Neuronal stem cell (in vitro differentiated cells): ENCODE measurements around the gene NOL12.
"Not testable (repeated sequence)": the region's sequence is repeated elsewhere in the genome, so short reads cannot be mapped to it uniquely, and the experiment has no call there.

Experiments used
- DNase-seq: peaks from one replicate; pipeline ENCODE4 v3.0.0-alpha.2; 2013; ENCODE audit warnings: low spot score
- H2AFZ ChIP-seq: one replicate; pipeline ENCODE4 v1.6.1; 2013; ENCODE audit warnings: mild to moderate bottlenecking, low read length, inconsistent platforms
- H2AK5ac ChIP-seq: 2 replicates; pipeline ENCODE4 v1.6.1; 2013; ENCODE audit warnings: low read depth, mild to moderate bottlenecking, inconsistent platforms, low read length, moderate library complexity, mixed read lengths
- H2BK120ac ChIP-seq: 2 replicates; pipeline ENCODE4 v1.6.1; 2013; ENCODE audit warnings: low read depth, mild to moderate bottlenecking, inconsistent platforms, low read length, moderate library complexity, mixed read lengths
- H2BK12ac ChIP-seq: one replicate; pipeline ENCODE4 v1.6.1; 2013; ENCODE audit warnings: low read length, inconsistent platforms
- H2BK15ac ChIP-seq: 2 replicates; pipeline ENCODE4 v1.6.1; 2013; ENCODE audit warnings: mild to moderate bottlenecking, low read length, inconsistent platforms, mixed read lengths
- H2BK5ac ChIP-seq: one replicate; pipeline ENCODE4 v1.6.1; 2013; ENCODE audit warnings: inconsistent platforms, mild to moderate bottlenecking, low read length, moderate library complexity
- H3K14ac ChIP-seq: one replicate; pipeline ENCODE4 v1.6.1; 2013; ENCODE audit warnings: low read length, inconsistent platforms
- H3K18ac ChIP-seq: 2 replicates; pipeline ENCODE4 v1.6.1; 2013; ENCODE audit warnings: low read length, inconsistent platforms
- H3K23ac ChIP-seq: 2 replicates; pipeline ENCODE4 v1.6.1; 2013; ENCODE audit warnings: low read depth, mild to moderate bottlenecking, mixed read lengths, low read length, inconsistent platforms; ENCODE audit not compliant: poor library complexity
- H3K27ac ChIP-seq: replicated peaks from 3 replicates; pipeline ENCODE4 v1.5.1; 2013; ENCODE audit warnings: low read length, inconsistent platforms
- H3K27me3 ChIP-seq, 3 experiments: 2 replicates each; pipeline ENCODE4 v1.6.1; 2013; ENCODE audit warnings: low read length in 3 of 3, mild to moderate bottlenecking in 2 of 3, inconsistent platforms in 1 of 3, low read depth in 1 of 3, mixed read lengths in 1 of 3, moderate library complexity in 1 of 3; ENCODE audit not compliant: control insufficient read depth in 3 of 3, insufficient read depth in 3 of 3
- H3K36me3 ChIP-seq, 2 donors: replicated peaks in 1 of 2; 2 replicates each; pipeline ENCODE4 v1.6.1; 2013; ENCODE audit warnings: low read length in 2 of 2; ENCODE audit not compliant: control insufficient read depth in 2 of 2, insufficient read depth in 2 of 2
- H3K4ac ChIP-seq: 2 replicates; pipeline ENCODE4 v1.6.1; 2013; ENCODE audit warnings: inconsistent platforms, mild to moderate bottlenecking, low read length, moderate library complexity
- H3K4me1 ChIP-seq, 2 donors: 1 replicate in 1 of 2; 2 replicates in 1 of 2; pipeline ENCODE4 v1.6.1; 2013; ENCODE audit warnings: low read length in 2 of 2, low read depth in 1 of 2; ENCODE audit not compliant: control insufficient read depth in 2 of 2, insufficient read depth in 1 of 2
- H3K4me2 ChIP-seq: one replicate; pipeline ENCODE4 v1.6.1; 2013; ENCODE audit warnings: mild to moderate bottlenecking, low read length, inconsistent platforms; ENCODE audit not compliant: insufficient read depth, poor library complexity, severe bottlenecking
- H3K4me3 ChIP-seq, 2 donors: 2 replicates each; pipeline ENCODE4 v1.5.1; 2013; ENCODE audit warnings: low read length in 2 of 2, mild to moderate bottlenecking in 2 of 2, inconsistent platforms in 1 of 2, moderate library complexity in 1 of 2
- H3K79me1 ChIP-seq: one replicate; pipeline ENCODE4 v1.6.1; 2013; ENCODE audit warnings: low read depth, mild to moderate bottlenecking, inconsistent platforms, low read length, moderate library complexity
- H3K9ac ChIP-seq: one replicate; pipeline ENCODE4 v1.6.1; 2013; ENCODE audit warnings: mild to moderate bottlenecking, low read depth, low read length, inconsistent platforms; ENCODE audit not compliant: poor library complexity
- H3K9me3 ChIP-seq, 2 donors: replicated peaks in 1 of 2; 2 replicates each; pipeline versions ENCODE3 to v1.6.1; 2013; ENCODE audit warnings: low read length in 2 of 2, mild to moderate bottlenecking in 2 of 2, inconsistent platforms in 1 of 2, low read depth in 1 of 2, mixed read lengths in 1 of 2, moderate library complexity in 1 of 2; ENCODE audit not compliant: control insufficient read depth in 2 of 2, insufficient read depth in 1 of 2
- H4K8ac ChIP-seq: one replicate; pipeline ENCODE4 v1.6.1; 2013; ENCODE audit warnings: low read depth, mild to moderate bottlenecking, inconsistent platforms, low read length, moderate library complexity
- H4K91ac ChIP-seq: one replicate; pipeline ENCODE4 v1.6.1; 2013; ENCODE audit warnings: low read length, low read depth, mild to moderate bottlenecking, inconsistent platforms; ENCODE audit not compliant: poor library complexity
- WGBS, 2 donors: extraction: QIAGEN DNeasy Blood & Tissue Kit; methylation state at CpG; one replicate each; pipeline ENCODE4 v1.1.7; 2013; ENCODE audit warnings: missing lambda C conversion rate in 2 of 2, mixed read lengths in 1 of 2; ENCODE audit not compliant: insufficient read length in 2 of 2, insufficient replicate concordance in 1 of 2; ENCODE audit errors: extremely low coverage in 2 of 2; 5-methylcytosine and 5-hydroxymethylcytosine counted together

The NOL12 gene

GRCh38 chr22:37715760-37716159, 29.6 kb downstream of the NOL12 start:
- Histone ChIP-seq H3K9me3 (no peaks in the 10 kb centered on the region), H3K9ac (no peak overlapping the region), H4K8ac (no peak overlapping the region), H3K79me1 (no peaks in the 10 kb centered on the region), H3K14ac (no peak overlapping the region), H3K4ac (no peak overlapping the region), H2BK120ac (no peak overlapping the region), H2AFZ (no peak overlapping the region), H4K91ac (no peak overlapping the region), H3K4me2 (no peak overlapping the region), H2BK12ac (no peak overlapping the region), H3K36me3 (peaks cover 0 to 38% of the 10 kb centered on the region in 2 donors), H3K18ac (no peak overlapping the region), H2BK15ac (no peak overlapping the region), H2BK5ac (no peak overlapping the region), H3K23ac (no peak overlapping the region), H2AK5ac (no peak overlapping the region), H3K4me1 (no peaks in the 10 kb centered on the region), H3K27ac (no peak overlapping the region), H3K27me3 (no peaks in the 10 kb centered on the region), H3K4me3 (no peak overlapping the region)
- WGBS, 2 donors = no CpG with 5 or more reads among the region's 7 CpGs
- no peak for DNase-seq

- Histone ChIP-seq H3K9me3 (no peaks in the 10 kb centered on the region), H2BK5ac (no peak overlapping the region), H2AK5ac (no peak overlapping the region), H3K9ac (no peak overlapping the region), H2BK120ac (no peak overlapping the region), H4K8ac (no peak overlapping the region), H2BK12ac (no peak overlapping the region), H3K79me1 (no peaks in the 10 kb centered on the region), H3K27ac (no peak overlapping the region), H3K23ac (no peak overlapping the region), H2AFZ (no peak overlapping the region), H2BK15ac (no peak overlapping the region), H3K36me3 (peaks cover 0 to 34% of the 10 kb centered on the region in 2 donors), H3K4me2 (no peak overlapping the region), H4K91ac (no peak overlapping the region), H3K4me1 (no peaks in the 10 kb centered on the region), H3K4ac (no peak overlapping the region), H3K18ac (no peak overlapping the region), H3K27me3 (no peaks in the 10 kb centered on the region), H3K14ac (no peak overlapping the region), H3K4me3 (no peak overlapping the region)
- DNase-seq = no peak
- WGBS, 2 donors = no CpG with 5 or more reads among the region's 9 CpGs
These were observed 30.6 kb downstream of the NOL12 start for GRCh38 chr22:37716708-37717107.

GRCh38 chr22:37717235-37717634, 31.1 kb downstream of the NOL12 start:
- H3K9ac ChIP-seq, H3K27me3 ChIP-seq, H2BK5ac ChIP-seq, H3K18ac ChIP-seq, H2BK120ac ChIP-seq, H3K4ac ChIP-seq, DNase-seq, H3K23ac ChIP-seq, H2AFZ ChIP-seq, H4K91ac ChIP-seq, H3K4me3 ChIP-seq, H3K14ac ChIP-seq, H3K4me2 ChIP-seq, H2AK5ac ChIP-seq, H2BK15ac ChIP-seq, H3K27ac ChIP-seq, H2BK12ac ChIP-seq, H3K9me3 ChIP-seq, H4K8ac ChIP-seq, H3K79me1 ChIP-seq, H3K4me1 ChIP-seq: not testable (repeated sequence)
- H3K36me3 ChIP-seq = peaks cover 0 to 32% of the 10 kb centered on the region in 2 donors
- WGBS, 2 donors = no CpG with 5 or more reads among the region's 7 CpGs

GRCh38 chr22:37717746-37718305, 31.7 kb downstream of the NOL12 start:
- WGBS, 2 donors = no CpG with 5 or more reads among the region's 38 CpGs
- not testable (repeated sequence) for H3K23ac ChIP-seq
- peaks cover 0 to 34% of the 10 kb centered on the region in 2 donors for H3K36me3 ChIP-seq

More at GRCh38 chr22:37717746-37718305, 31.7 kb downstream of the NOL12 start:
- not testable (repeated sequence) for H3K18ac ChIP-seq, H2BK120ac ChIP-seq, DNase-seq, H2AK5ac ChIP-seq, H3K27ac ChIP-seq, H2BK12ac ChIP-seq, H3K4me1 ChIP-seq, H3K4me2 ChIP-seq, H2AFZ ChIP-seq, H3K14ac ChIP-seq, H3K4ac ChIP-seq, H2BK15ac ChIP-seq, H3K27me3 ChIP-seq, H4K91ac ChIP-seq, H3K79me1 ChIP-seq, H2BK5ac ChIP-seq, H4K8ac ChIP-seq, H3K9ac ChIP-seq, H3K4me3 ChIP-seq, H3K9me3 ChIP-seq
